Gastroesophageal sphincter (tissue), 4 donors: ENCODE results near the gene MYPN. TPM values are rescaled to one million over a fixed set of nuclear protein-coding genes. Genes with fewer than 3 reads are reported as not detected.

Source experiments
- ATAC-seq: fragments of 150-250 bp; one replicate; pipeline ENCODE4 v1.9.1; 2016; ENCODE audit warnings: mild to moderate bottlenecking, moderate library complexity
- H3K27ac ChIP-seq, 4 donors: fragments of 200-600 bp; sonication (generic) in 3 of 4; 1 replicate in 3 of 4; 2 replicates in 1 of 4; pipeline ENCODE4 v1.5.1; 2016 to 2019
- H3K27me3 ChIP-seq: fragments of 200-600 bp; sonication (generic); one replicate; pipeline ENCODE4 v1.5.1; 2019
- H3K36me3 ChIP-seq, 2 donors: fragments of 200-600 bp; sonication (generic); one replicate each; pipeline ENCODE4 v1.5.1; 2019; ENCODE audit warnings: control low read depth in 1 of 2
- H3K4me1 ChIP-seq, 3 donors: fragments of 200-600 bp; sonication (generic); 1 replicate in 2 of 3; 2 replicates in 1 of 3; pipeline ENCODE4 v1.5.1; 2016 to 2019; ENCODE audit warnings: control low read depth in 2 of 3
- H3K4me3 ChIP-seq, 2 donors: fragments of 200-600 bp; sonication (generic); one replicate each; pipeline ENCODE4 v1.5.1; 2019; ENCODE audit warnings: mild to moderate bottlenecking in 1 of 2, moderate library complexity in 1 of 2
- H3K9me3 ChIP-seq, 3 donors: fragments of 200-600 bp; sonication (generic); one replicate each; pipeline ENCODE4 v1.5.1; 2017 to 2019; ENCODE audit warnings: control low read depth in 2 of 3
- EP300 ChIP-seq: sonication (generic); formaldehyde crosslinking; IDR thresholded peaks from one replicate; pipeline ENCODE4 v1.6.1; 2017; ENCODE audit warnings: antibody characterized with exemption, mild to moderate bottlenecking
- POLR2A ChIP-seq, 2 donors: fragments of 450-650 bp; IDR thresholded peaks; one replicate each; pipeline ENCODE4 v1.6.1; 2017; ENCODE audit warnings: antibody characterized with exemption in 2 of 2, mild to moderate bottlenecking in 2 of 2, moderate library complexity in 1 of 2
- POLR2AphosphoS5 ChIP-seq: sonication (generic); formaldehyde crosslinking; IDR thresholded peaks from one replicate; pipeline ENCODE4 v1.6.1; 2017; ENCODE audit warnings: antibody characterized with exemption
- WGBS, 2 donors: methylation state at CpG; one replicate each; pipeline ENCODE4 v1.1.5; 2018; ENCODE audit warnings: low coverage in 1 of 2; 5-methylcytosine and 5-hydroxymethylcytosine counted together
- total RNA-seq, 4 donors: library from RNA; depleted of rRNA; stranded (reverse); fragments of >200 nt; gene quantifications; one replicate each; pipeline ENCODE4 v1.1.0, GENCODE V29; 2016
- TF ChIP-seq, protein P1 (sequence below), 4 experiments: fragments of 200-600 bp in 2 of 4; fragments of 450-650 bp in 2 of 4; sonication (generic) in 1 of 4; IDR thresholded peaks; one replicate each; pipeline ENCODE4 v1.5.1; 2017 to 2019; ENCODE audit warnings: antibody characterized with exemption in 4 of 4, mild to moderate bottlenecking in 2 of 4, moderate library complexity in 2 of 4

MYPN gene
- total RNA-seq, 4 donors from 2014 or later: 0.79 to 1.9 TPM; not detected in 2

GRCh38 chr10:68124718-68125117, 15.4 kb downstream of the MYPN start:
- no peaks in the 10 kb centered on the region for H3K27me3 ChIP-seq
- no peak overlapping the region for H3K4me3 ChIP-seq
- no peaks in the 10 kb centered on the region for H3K4me1 ChIP-seq
- H3K27ac ChIP-seq: no peak overlapping the region
- TF ChIP-seq EP300 (no peak), POLR2AphosphoS5 (no peak), POLR2A (IDR thresholded peaks at IDR 0.05) (no peak)
- TF ChIP-seq, protein P1, sequence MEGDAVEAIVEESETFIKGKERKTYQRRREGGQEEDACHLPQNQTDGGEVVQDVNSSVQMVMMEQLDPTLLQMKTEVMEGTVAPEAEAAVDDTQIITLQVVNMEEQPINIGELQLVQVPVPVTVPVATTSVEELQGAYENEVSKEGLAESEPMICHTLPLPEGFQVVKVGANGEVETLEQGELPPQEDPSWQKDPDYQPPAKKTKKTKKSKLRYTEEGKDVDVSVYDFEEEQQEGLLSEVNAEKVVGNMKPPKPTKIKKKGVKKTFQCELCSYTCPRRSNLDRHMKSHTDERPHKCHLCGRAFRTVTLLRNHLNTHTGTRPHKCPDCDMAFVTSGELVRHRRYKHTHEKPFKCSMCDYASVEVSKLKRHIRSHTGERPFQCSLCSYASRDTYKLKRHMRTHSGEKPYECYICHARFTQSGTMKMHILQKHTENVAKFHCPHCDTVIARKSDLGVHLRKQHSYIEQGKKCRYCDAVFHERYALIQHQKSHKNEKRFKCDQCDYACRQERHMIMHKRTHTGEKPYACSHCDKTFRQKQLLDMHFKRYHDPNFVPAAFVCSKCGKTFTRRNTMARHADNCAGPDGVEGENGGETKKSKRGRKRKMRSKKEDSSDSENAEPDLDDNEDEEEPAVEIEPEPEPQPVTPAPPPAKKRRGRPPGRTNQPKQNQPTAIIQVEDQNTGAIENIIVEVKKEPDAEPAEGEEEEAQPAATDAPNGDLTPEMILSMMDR (IDR thresholded peaks at IDR 0.05): no peak
- no peak for ATAC-seq
- WGBS, 2 donors: 63 to 100% methylated on average over 1 to 2 of the region's 3 CpGs
- no peaks in the 10 kb centered on the region for H3K9me3 ChIP-seq
- no peaks in the 10 kb centered on the region for H3K36me3 ChIP-seq

DNA sequence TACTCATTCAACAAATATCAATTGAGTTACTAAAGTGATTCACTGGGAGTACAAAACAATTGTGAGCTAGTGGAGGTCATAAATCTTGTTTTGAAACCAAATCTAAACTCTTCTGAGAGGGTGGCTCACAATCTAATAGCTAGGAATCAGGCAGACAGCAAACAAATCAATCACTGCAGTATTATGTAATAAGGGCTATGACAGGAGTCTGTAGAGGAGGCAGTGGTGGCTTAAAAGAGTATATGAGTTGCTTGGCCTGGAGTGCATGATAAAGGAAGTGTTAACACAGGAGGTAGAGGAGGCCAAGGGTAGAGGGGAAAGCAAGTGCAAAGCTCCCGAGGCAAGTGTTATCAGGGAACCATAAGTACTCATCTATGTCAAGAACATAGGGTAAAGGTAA, 16.5 kb downstream of the MYPN start:
- Histone ChIP-seq H3K4me3 (no peak overlapping the region), H3K27ac (no peak overlapping the region), H3K4me1 (no peaks in the 10 kb centered on the region), H3K9me3 (no peaks in the 10 kb centered on the region), H3K36me3 (no peaks in the 10 kb centered on the region), H3K27me3 (no peaks in the 10 kb centered on the region)
- 44 to 71% methylated on average over 1 of the region's 1 CpG for WGBS, 2 donors
- no peak for ATAC-seq
- no peak for TF ChIP-seq POLR2AphosphoS5
- TF ChIP-seq POLR2A (IDR thresholded peaks at IDR 0.05): no peak
- TF ChIP-seq EP300: no peak
- TF ChIP-seq, protein P1 (IDR thresholded peaks at IDR 0.05): no peak

GRCh38 chr10:68128015-68128414, 18.7 kb downstream of the MYPN start:
- no peak for ATAC-seq

DNA sequence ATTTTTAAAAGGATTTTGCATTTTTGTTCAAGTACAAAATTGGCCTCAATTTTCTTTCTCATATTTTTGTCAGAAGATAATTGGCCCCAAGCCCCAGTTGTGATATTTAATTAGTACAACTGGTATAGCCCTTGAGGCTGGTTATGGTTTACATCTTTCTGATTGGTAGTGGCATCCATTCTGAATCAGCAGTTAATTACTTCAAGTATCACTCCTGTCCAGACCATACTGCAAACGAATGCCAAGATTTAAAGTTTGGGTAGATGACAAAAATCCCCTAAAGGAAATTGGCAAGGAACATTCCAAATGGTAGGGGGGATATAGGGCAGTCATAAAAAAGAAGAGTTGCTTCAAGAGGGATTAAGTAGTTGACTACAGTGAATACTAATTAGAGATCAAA, 23.1 kb downstream of the MYPN start:
- H3K36me3 ChIP-seq: no peaks in the 10 kb centered on the region
- peaks cover 3 to 12% (median 5%) of the 10 kb centered on the region in 3 donors for H3K4me1 ChIP-seq
- no peak overlapping the region for H3K27ac ChIP-seq
- no peak for ATAC-seq
- H3K4me3 ChIP-seq: no peak overlapping the region
- H3K27me3 ChIP-seq: no peaks in the 10 kb centered on the region
- no peak for TF ChIP-seq POLR2AphosphoS5
- no peak for TF ChIP-seq POLR2A (IDR thresholded peaks at IDR 0.05)
- TF ChIP-seq, protein P1 (IDR thresholded peaks at IDR 0.05): no peak
- TF ChIP-seq EP300: no peak
- H3K9me3 ChIP-seq: no peaks in the 10 kb centered on the region
- 63% methylated on average over 1 of the region's 1 CpG; no CpG with 5 or more reads in 1 of the 2 donors for WGBS, 2 donors

More at GRCh38 chr10:68128015-68128414, 18.7 kb downstream of the MYPN start:
- Histone ChIP-seq H3K4me3 (no peak overlapping the region), H3K27me3 (no peaks in the 10 kb centered on the region), H3K9me3 (no peaks in the 10 kb centered on the region), H3K4me1 (no peaks in the 10 kb centered on the region), H3K27ac (no peak overlapping the region), H3K36me3 (no peaks in the 10 kb centered on the region)
- 31 to 38% methylated on average over 2 of the region's 2 CpGs for WGBS, 2 donors
- TF ChIP-seq POLR2A (IDR thresholded peaks at IDR 0.05) (no peak), POLR2AphosphoS5 (no peak), EP300 (no peak)
- TF ChIP-seq, protein P1 (IDR thresholded peaks at IDR 0.05): no peak

DNA sequence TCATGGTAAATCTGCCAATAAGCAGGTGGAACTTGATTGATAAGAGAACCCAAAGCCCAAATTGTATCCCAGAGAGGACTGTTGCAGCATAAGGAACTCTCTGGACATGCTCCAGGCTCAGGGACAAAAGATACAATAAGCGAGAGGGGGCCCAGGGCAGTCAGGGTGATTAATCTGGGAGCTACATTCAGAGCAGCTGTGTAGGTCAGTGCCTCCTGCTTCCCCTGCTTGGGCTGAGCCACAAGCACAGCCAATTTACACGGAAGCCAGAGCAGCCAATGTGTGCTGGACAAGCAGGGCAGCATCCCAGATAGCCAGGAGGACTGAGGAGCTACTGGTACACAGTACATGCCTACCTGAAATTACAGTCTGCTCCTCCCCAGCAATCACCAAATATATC, 24.2 kb downstream of the MYPN start:
- Histone ChIP-seq H3K4me1 (peaks cover 3 to 12% (median 5%) of the 10 kb centered on the region in 3 donors), H3K36me3 (no peaks in the 10 kb centered on the region), H3K4me3 (no peak overlapping the region), H3K27ac (no peak overlapping the region), H3K27me3 (no peaks in the 10 kb centered on the region), H3K9me3 (no peaks in the 10 kb centered on the region)
- TF ChIP-seq EP300 (no peak), POLR2A (IDR thresholded peaks at IDR 0.05) (no peak), POLR2AphosphoS5 (no peak)
- TF ChIP-seq, protein P1 (IDR thresholded peaks at IDR 0.05): no peak
- no peak for ATAC-seq
- WGBS, 2 donors: 65 to 78% methylated on average over 1 to 2 of the region's 2 CpGs
